Heart left ventricle (tissue), 16 donors: ENCODE measurements around the gene UFC1. TPM values are rescaled to one million over a fixed set of nuclear protein-coding genes. Genes with fewer than 3 reads are reported as not detected.

Experiments used
- ATAC-seq, 4 donors: fragments of 200-7000 bp; cut with Tn5 transposase; one replicate each; pipeline ENCODE4 v1.9.1; 2020 to 2022; ENCODE audit warnings: moderate library complexity in 4 of 4, mild to moderate bottlenecking in 3 of 4, moderate number of reproducible peaks in 1 of 4
- DNase-seq, 5 donors: peaks; one replicate each; pipeline ENCODE4 v3.0.0-alpha.2; 2020
- H3K27ac ChIP-seq, 12 donors: fragments of 200-600 bp; sonication (generic) in 4 of 12; one replicate each; pipeline versions ENCODE4 v1.5.0 to v1.8.0; 2016 to 2022; ENCODE audit warnings: mild to moderate bottlenecking in 2 of 12
- H3K27me3 ChIP-seq, 9 donors: fragments of 200-600 bp; sonication (generic) in 2 of 9; one replicate each; pipeline versions ENCODE4 v1.5.1 to v1.8.0; 2016 to 2022; ENCODE audit warnings: mild to moderate bottlenecking in 3 of 9
- H3K36me3 ChIP-seq, 9 donors: fragments of 200-600 bp; sonication (generic) in 2 of 9; one replicate each; pipeline versions ENCODE4 v1.5.0 to v1.8.0; 2018 to 2022; ENCODE audit warnings: mild to moderate bottlenecking in 2 of 9
- H3K4me1 ChIP-seq, 12 donors: fragments of 200-600 bp; sonication (generic) in 4 of 12; one replicate each; pipeline versions ENCODE4 v1.5.0 to v1.8.0; 2016 to 2022; ENCODE audit warnings: mild to moderate bottlenecking in 3 of 12
- H3K4me3 ChIP-seq, 12 donors: fragments of 200-600 bp; sonication (generic) in 4 of 12; one replicate each; pipeline versions ENCODE4 v1.5.0 to v1.8.0; 2017 to 2022; ENCODE audit warnings: mild to moderate bottlenecking in 9 of 12, moderate library complexity in 4 of 12
- H3K9me3 ChIP-seq, 12 donors: fragments of 200-600 bp; sonication (generic) in 4 of 12; one replicate each; pipeline versions ENCODE4 v1.5.0 to v1.8.0; 2016 to 2022; ENCODE audit warnings: mild to moderate bottlenecking in 1 of 12
- CTCF ChIP-seq, 12 donors: fragments of 200-600 bp; sonication (generic) in 4 of 12; IDR thresholded peaks; one replicate each; pipeline versions ENCODE4 v1.5.0 to v1.8.0; 2018 to 2022; ENCODE audit warnings: antibody characterized with exemption in 12 of 12, mild to moderate bottlenecking in 5 of 12
- POLR2A ChIP-seq, 2 donors: fragments of 450-650 bp; IDR thresholded peaks; one replicate each; pipeline ENCODE4 v1.6.1; 2017; ENCODE audit warnings: antibody characterized with exemption in 2 of 2, mild to moderate bottlenecking in 2 of 2, moderate library complexity in 2 of 2
- WGBS, 4 donors: extraction: QIAGEN DNeasy Blood & Tissue Kit in 2 of 4; methylation state at CpG; one replicate each; pipeline versions ENCODE4 v1.1.5 to v1.1.7; 2013 to 2018; 5-methylcytosine and 5-hydroxymethylcytosine counted together
- intact Hi-C, 10 donors: fragments of 100-400 bp; cut with DNase I; formaldehyde crosslinking; loops; one replicate each; pipeline versions ENCODE4 v1.11.1 to v1.14.2; 2022
- polyA plus RNA-seq, 2 donors: library from polyadenylated mRNA; stranded (reverse); fragments of 200-250 nt; gene quantifications; one replicate each; pipeline ENCODE4 v1.2.3, GENCODE V29; 2013
- total RNA-seq, 9 donors: library from RNA; depleted of rRNA in 2 of 9; stranded (reverse); fragments of >200 nt in 2 of 9; fragmentation: NEBNext Ultra II Directional in 3 of 9; extraction: Animal tissue kit (Norgen Biotek cat#: 25700) in 3 of 9; gene quantifications; one replicate each; pipeline versions ENCODE4 v1.1.0 to v1.2.4, GENCODE V29; 2016 to 2023
- donor health status: ischemic (EF 13 %, LVEDD 7.1; RV severe dilation, severe dysfunction).
- donor health status: healthy with polysubstance abuse.
- donor health status: DM: no; HTN: yes; CAD: no.
- donor health status: DM: no; HTN: no; CAD: no.
- donor health status: ischemic (EF 25% LVEDD 6.9; RV normal size, moderate dysfunction).
- donor health status: ischemic (EF 25% LVEDD 5.7; RV mildly dilated, moderate dysfunction).
- donor health status: healthy.
- donor health status: DM: yes; HTN: yes; CAD: no.
- donor health status: ischemic (EF 35%, LVEDD 5.7; RV mildly dilated, moderate dysfunction).
- donor health status: nonischemic (EF 11% LVEDD 7.7; RV severe dilation, severe dysfunction).
- donor health status: DM: yes; HTN: yes; CAD: no.
- donor health status: PGD.
- donor health status: ischemic (EF 29% LVEDD 5.4; RV normal size, mild dysfunction).
- donor health status: nonischemic (EF 23%, LVEDD 6.1; RV moderate dilation, normal function).

Gene UFC1
- total and polyA plus RNA-seq, 11 donors, result 54.4 to 131 (median 73.2) TPM

DNA sequence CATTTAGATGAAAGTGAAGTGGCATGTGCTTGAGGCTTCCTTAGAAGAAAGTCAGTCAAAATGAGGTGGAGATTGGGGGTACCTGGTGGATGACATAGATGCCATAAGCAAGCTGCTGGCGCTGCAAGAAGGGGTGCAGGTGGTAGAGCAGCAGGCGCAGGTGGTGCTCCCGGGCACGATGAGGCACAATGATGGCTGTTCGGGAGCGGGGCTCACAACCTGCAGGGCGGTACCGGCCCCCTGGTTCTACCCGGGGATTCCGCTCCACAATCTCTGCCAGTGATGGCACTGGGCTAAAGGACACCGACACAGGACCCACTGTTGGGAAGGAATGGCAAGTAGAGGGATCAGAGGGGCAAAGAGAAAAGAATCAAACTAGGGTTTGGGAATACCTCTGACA, 21.1 kb downstream of the UFC1 start:
- 94 to 96% (median 95%) methylated on average over 11 of the region's 11 CpGs for WGBS, 4 donors

DNA sequence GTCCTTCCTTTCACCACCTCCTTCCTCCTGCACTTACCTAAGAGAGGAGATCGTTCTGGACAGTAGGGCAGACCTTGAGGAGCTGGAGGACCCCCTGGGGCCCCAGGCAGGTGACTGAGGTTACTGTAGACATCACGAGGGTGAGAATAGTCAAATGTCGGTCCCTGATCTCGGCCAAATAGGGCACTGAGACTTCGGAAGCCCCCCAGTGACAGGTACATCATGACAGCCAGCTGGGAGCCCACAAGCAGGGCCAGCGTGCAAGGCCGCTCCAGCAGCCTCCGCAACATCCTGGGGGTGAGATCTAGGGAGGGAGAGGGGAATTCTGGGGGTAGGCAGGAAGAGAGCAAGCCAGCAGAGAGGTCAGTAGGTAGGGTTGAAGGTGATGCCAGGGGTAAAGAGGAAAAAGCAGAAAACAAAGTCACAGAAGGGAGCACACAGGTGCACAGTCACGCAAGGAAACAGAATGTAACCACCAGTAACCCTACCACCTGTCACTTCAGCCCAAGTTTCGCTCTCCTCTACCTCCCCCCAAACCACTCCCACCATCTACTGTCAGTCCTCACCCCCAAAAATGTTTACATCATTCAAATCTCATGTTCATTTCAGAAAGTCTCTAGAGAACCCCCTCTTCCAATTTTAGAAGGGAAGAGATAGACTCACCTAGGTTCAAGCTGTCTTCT, 22.1 kb downstream of the UFC1 start:
- WGBS, 4 donors, result 86 to 91% (median 90%) methylated on average over 10 of the region's 10 CpGs
- Histone ChIP-seq H3K36me3 (peaks cover 0 to 52% (median 47%) of the 10 kb centered on the region in 9 donors), H3K27ac (peak overlapping the region in 9 of 12 donors; percentile 60 to 95 (median 90)), H3K27me3 (no peaks in the 10 kb centered on the region), H3K4me3 (peak overlapping the region in 9 of 12 donors; percentile 67 to 96 (median 78)), H3K9me3 (no peaks in the 10 kb centered on the region), H3K4me1 (peaks cover 6 to 49% (median 29%) of the 10 kb centered on the region in 12 donors)
- TF ChIP-seq CTCF (IDR thresholded peaks at IDR 0.05) (no peak), POLR2A (IDR thresholded peaks at IDR 0.05) (no peak)
- intact Hi-C loops, result no loop called here
- ATAC-seq (no peak), DNase-seq (peak in 1 of 5 donors; percentile 10)

More for the DNA sequence above, 21.1 kb downstream of the UFC1 start:
- no peak overlapping the region for H3K4me3 ChIP-seq
- H3K36me3 ChIP-seq, result peaks cover 0 to 62% (median 57%) of the 10 kb centered on the region in 9 donors
- no peaks in the 10 kb centered on the region for H3K9me3 ChIP-seq
- H3K27me3 ChIP-seq, result no peaks in the 10 kb centered on the region
- intact Hi-C loops, result no loop called here
- no peak overlapping the region for H3K27ac ChIP-seq
- H3K4me1 ChIP-seq, result peaks cover 6 to 44% (median 29%) of the 10 kb centered on the region in 12 donors
- DNase-seq, result no peak
- no peak for TF ChIP-seq CTCF (IDR thresholded peaks at IDR 0.05)
- TF ChIP-seq POLR2A (IDR thresholded peaks at IDR 0.05), result no peak
- no peak for ATAC-seq

- DNase-seq, result peak in 1 of 5 donors; percentile 20
- no peaks in the 10 kb centered on the region for H3K27me3 ChIP-seq
- WGBS, 4 donors, result 15 to 21% (median 17%) methylated on average over 17 of the region's 17 CpGs
- intact Hi-C loops, result no loop called here
- peaks cover 6 to 52% (median 29%) of the 10 kb centered on the region in 12 donors for H3K4me1 ChIP-seq
- TF ChIP-seq POLR2A (IDR thresholded peaks at IDR 0.05) (no peak), CTCF (IDR thresholded peaks at IDR 0.05) (no peak)
- peak overlapping the region; percentile 61 to 100 (median 78) for H3K4me3 ChIP-seq
- H3K9me3 ChIP-seq, result no peaks in the 10 kb centered on the region
- H3K36me3 ChIP-seq, result peaks cover 0 to 45% (median 41%) of the 10 kb centered on the region in 9 donors
- peak; percentile 1 to 11 (median 3) for ATAC-seq
- H3K27ac ChIP-seq, result peak overlapping the region; percentile 60 to 95 (median 89)
These were observed 22.8 kb downstream of the UFC1 start for GRCh38 chr1:161176468-161177111.
